ENCODE data around the gene HYAL3. TPM values are rescaled to one million over a fixed set of nuclear protein-coding genes. Genes with fewer than 3 reads are reported as not detected.
A peak's percentile ranks its signal among the peaks of the same experiment; 100 is the strongest.

The HYAL3 gene
- polyA plus RNA-seq, 1 experiment, result 3.0 TPM

DNA sequence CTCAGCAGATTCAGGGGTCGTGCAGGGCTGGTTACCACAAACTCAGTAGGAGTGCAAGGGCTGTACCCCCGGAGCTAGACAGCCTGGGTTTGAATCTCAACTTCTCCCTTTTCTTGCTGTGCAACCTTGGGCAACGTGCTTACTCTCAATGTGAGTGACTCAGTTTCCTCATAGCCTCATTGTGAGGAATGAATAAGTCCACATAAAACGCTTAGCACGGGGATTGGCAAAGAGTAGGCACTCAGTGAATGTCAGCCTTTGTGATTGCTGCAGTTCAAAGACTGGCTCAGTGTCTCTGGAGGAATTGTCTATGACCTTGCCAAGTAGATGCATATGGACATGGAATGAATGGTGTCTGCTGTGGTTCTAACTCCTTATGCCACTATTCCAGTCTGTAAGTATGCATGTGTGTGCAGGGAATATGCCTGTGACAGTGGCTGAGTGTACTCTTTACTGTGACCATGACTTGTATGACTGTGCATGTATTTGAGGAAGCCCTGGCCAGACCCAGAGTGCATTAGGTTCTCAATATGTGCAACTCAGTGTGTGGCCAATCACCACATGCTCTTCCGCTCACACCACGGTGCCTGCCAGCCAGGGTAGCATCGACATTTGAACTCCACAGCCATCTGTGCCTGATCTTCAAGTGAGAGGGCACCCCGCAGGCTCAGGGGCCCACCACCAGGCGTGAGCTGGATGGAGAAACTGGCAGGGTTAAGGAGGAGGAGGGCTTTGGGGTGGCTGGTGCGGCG, 900 bp upstream of the HYAL3 start:
- Histone ChIP-seq H3K9me3 (ENCODE audit: control insufficient read depth, insufficient read depth, low read length) (no peaks in the 10 kb centered on the region; the same call in 1 of the 2 replicates), H3K4me3 (ENCODE audit: low read depth, low read length) (peak overlapping the region; percentile 66), H3K27me3 (ENCODE audit: control insufficient read depth, insufficient read depth, low read length) (no peaks in the 10 kb centered on the region), H3K27ac (ENCODE audit: low read depth, low read length) (peak overlapping the region; percentile 25)
- ChIA-PET POLR2A (interaction anchor here (0.5 to 1.3 kb wide), 9 partner anchors 15 to 1272 kb away, joined by 3 to 5 read pairs (median 4); partner anchors contain the start of genes CYB561D2, GNAI2 and NPRL2), CTCF (interaction anchor here (1.4 to 1.5 kb wide), 2 partner anchors 24 to 54 kb away, joined by 5 to 10 read pairs; no protein-coding TSS in a partner anchor)
- TF ChIP-seq, protein P1, sequence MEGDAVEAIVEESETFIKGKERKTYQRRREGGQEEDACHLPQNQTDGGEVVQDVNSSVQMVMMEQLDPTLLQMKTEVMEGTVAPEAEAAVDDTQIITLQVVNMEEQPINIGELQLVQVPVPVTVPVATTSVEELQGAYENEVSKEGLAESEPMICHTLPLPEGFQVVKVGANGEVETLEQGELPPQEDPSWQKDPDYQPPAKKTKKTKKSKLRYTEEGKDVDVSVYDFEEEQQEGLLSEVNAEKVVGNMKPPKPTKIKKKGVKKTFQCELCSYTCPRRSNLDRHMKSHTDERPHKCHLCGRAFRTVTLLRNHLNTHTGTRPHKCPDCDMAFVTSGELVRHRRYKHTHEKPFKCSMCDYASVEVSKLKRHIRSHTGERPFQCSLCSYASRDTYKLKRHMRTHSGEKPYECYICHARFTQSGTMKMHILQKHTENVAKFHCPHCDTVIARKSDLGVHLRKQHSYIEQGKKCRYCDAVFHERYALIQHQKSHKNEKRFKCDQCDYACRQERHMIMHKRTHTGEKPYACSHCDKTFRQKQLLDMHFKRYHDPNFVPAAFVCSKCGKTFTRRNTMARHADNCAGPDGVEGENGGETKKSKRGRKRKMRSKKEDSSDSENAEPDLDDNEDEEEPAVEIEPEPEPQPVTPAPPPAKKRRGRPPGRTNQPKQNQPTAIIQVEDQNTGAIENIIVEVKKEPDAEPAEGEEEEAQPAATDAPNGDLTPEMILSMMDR (IDR thresholded peaks at IDR 0.05; ENCODE audit: low read depth, low read length), result no peak
- no peak for DNase-seq (ENCODE audit: low read depth, low spot score)

DNA sequence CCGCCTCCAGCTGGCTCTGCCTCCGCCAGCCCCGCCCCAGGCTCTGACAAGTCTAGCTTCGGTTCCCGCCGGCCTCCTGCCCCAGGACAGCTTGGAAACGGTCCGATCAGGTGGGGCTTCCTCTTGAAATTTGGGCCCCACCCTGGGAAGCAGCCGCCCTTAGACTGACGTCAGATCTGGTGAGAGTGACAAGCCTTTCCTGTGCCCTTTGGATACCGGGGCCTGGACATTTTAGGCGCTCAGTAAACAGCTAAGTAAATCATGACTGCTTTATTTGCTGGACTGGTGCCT, 378 bp upstream of the HYAL3 start:
- no peak for DNase-seq (ENCODE audit: low read depth, low spot score)
- Histone ChIP-seq H3K9me3 (ENCODE audit: control insufficient read depth, insufficient read depth, low read length) (no peaks in the 10 kb centered on the region; the same call in 1 of the 2 replicates), H3K27ac (ENCODE audit: low read depth, low read length) (peak overlapping the region; percentile 25), H3K27me3 (ENCODE audit: control insufficient read depth, insufficient read depth, low read length) (no peaks in the 10 kb centered on the region), H3K4me3 (ENCODE audit: low read depth, low read length) (peak overlapping the region; percentile 66)
- CTCF ChIA-PET, result interaction anchor here (1.4 to 1.5 kb wide), 2 partner anchors 25 to 53 kb away, joined by 5 to 10 read pairs; no protein-coding TSS in a partner anchor
- TF ChIP-seq, protein P1 (IDR thresholded peaks at IDR 0.05; ENCODE audit: low read depth, low read length), result no peak
- POLR2A ChIA-PET, result interaction anchor here (0.5 to 1.3 kb wide), 9 partner anchors 16 to 1273 kb away, joined by 3 to 5 read pairs (median 4); partner anchors contain the start of genes CYB561D2, GNAI2 and NPRL2

DNA sequence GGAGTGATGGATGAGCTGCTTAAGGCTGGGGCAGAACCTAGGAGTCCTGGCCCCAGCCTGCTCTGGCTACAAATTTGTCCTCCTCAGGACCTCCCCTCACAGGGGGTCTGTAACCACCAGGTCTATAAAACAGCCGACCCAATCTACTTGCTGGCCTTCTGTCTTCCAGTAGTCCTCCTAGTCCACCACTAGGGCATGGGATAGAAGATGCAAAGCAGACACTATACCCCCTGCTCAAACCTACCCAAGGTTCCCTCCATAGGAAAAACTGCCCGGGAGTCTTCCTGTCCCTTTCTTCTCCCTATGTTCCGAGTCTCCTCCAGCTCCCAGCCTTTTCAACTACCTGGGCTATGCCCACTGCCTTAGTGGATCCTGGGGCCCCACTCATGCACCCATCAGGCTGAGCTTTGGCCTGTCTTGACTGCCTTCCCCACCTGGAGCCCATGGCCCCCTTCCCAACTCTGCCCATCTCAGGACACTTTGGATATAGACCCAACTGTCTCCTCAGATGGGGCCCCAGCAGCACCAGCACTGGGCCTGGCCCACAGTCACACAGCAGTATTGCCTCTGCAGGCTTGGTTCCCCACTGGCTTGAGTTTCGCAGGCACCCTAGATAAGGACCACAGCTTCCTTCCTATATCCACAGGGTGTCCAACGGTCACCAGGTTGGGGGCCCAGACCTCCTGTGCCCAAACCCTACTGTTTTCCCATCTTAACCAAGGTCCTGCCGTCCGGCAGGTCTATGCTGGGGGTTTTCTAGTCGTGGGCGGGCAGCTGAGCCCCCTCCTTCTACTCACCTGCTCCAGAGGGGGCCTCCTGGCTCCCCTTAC, 1.1 kb downstream of the HYAL3 start:
- TF ChIP-seq, protein P1 (IDR thresholded peaks at IDR 0.05; ENCODE audit: low read depth, low read length), result 0 out of 2 replicates have a peak, but pooled peaks have one; percentile 20

DNA sequence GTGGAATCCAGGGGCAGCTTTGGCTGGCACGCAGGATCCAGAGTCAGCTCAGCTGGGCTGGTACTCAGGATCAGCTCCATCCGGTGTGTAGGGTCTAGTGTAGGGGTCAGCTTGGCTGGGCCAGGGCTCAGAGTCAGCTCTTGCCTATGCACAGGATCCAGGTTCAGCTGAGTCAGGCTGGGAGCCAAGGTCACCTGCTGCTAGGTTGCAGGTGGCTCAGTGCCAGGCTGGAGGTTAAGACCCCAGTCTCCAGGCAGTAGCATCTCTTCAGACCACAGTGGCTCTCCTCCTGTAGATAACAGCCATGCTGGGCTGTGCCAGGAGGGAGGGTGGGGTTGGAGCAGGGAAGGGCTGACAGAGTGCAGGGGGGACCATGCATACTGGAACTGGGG, 1.8 kb downstream of the HYAL3 start:
- no peaks in the 10 kb centered on the region for H3K27me3 ChIP-seq (ENCODE audit: control insufficient read depth, insufficient read depth, low read length)
- ChIA-PET POLR2A (no interaction called here), CTCF (interaction anchor here (0.7 to 1.6 kb wide), 2 partner anchors 51 to 71 kb away, joined by 3 to 4 read pairs; no protein-coding TSS in a partner anchor)
- DNase-seq (ENCODE audit: low read depth, low spot score), result no peak
- no peak overlapping the region for H3K4me3 ChIP-seq (ENCODE audit: low read depth, low read length)
- H3K9me3 ChIP-seq (ENCODE audit: control insufficient read depth, insufficient read depth, low read length), result no peaks in the 10 kb centered on the region; the same call in 1 of the 2 replicates
- no peak overlapping the region for H3K27ac ChIP-seq (ENCODE audit: low read depth, low read length)
- TF ChIP-seq, protein P1 (IDR thresholded peaks at IDR 0.05; ENCODE audit: low read depth, low read length), result no peak

More for the DNA sequence above, 1.1 kb downstream of the HYAL3 start:
- ChIA-PET CTCF (interaction anchor here (1.6 kb wide), 1 partner anchor 51 kb away, joined by 4 read pairs; no protein-coding TSS in a partner anchor), POLR2A (interaction anchor here (1.0 kb wide), 1 partner anchor 10 kb away, joined by 3 read pairs; no protein-coding TSS in a partner anchor)
- H3K27me3 ChIP-seq (ENCODE audit: control insufficient read depth, insufficient read depth, low read length), result no peaks in the 10 kb centered on the region
- no peaks in the 10 kb centered on the region; the same call in 1 of the 2 replicates for H3K9me3 ChIP-seq (ENCODE audit: control insufficient read depth, insufficient read depth, low read length)
- DNase-seq (ENCODE audit: low read depth, low spot score), result no peak
- H3K4me3 ChIP-seq (ENCODE audit: low read depth, low read length), result peak overlapping the region; percentile 74
- peak overlapping the region; percentile 62 for H3K27ac ChIP-seq (ENCODE audit: low read depth, low read length)
